GM20431 (cell line): ENCODE measurements around the gene FAM193A.
"Not testable (repeated sequence)": the region's sequence is repeated elsewhere in the genome, so short reads cannot be mapped to it uniquely, and the experiment has no call there.

Experiments used
- in situ Hi-C: fragments of 300-500 bp; cut with MseI, MboI; formaldehyde crosslinking; loops from one replicate; pipeline ENCODE4 v1.15.0; 2020; ENCODE audit warnings: low sequenced_read_pairs; ENCODE audit not compliant: unreplicated experiment

The FAM193A gene

GRCh38 chr4:2536193-2537010, at the start of gene FAM193A:
FAM193A (plus strand) TSS chr4:2536647; CDS start chr4:2536916, 269 bp downstream.
- in situ Hi-C loops = no loop called here

- in situ Hi-C loops = no loop called here
These were observed 49.5 kb upstream of the FAM193A start for GRCh38 chr4:2486981-2487380.

GRCh38 chr4:2487632-2488031, 48.8 kb upstream of the FAM193A start:
- in situ Hi-C loops = no loop called here

- in situ Hi-C loops = no loop called here
These were observed 47.2 kb upstream of the FAM193A start for GRCh38 chr4:2489081-2489805.

GRCh38 chr4:2489841-2490552, 46.5 kb upstream of the FAM193A start:
- in situ Hi-C loops = no loop called here

- in situ Hi-C loops = no loop called here
These were observed 43.5 kb upstream of the FAM193A start for GRCh38 chr4:2492970-2493369.

- in situ Hi-C loops = no loop called here
These were observed 41.5 kb upstream of the FAM193A start for GRCh38 chr4:2494992-2495391.

GRCh38 chr4:2497324-2497723, 39.1 kb upstream of the FAM193A start:
- in situ Hi-C loops = no loop called here

- in situ Hi-C loops = no loop called here
These were observed 38.5 kb upstream of the FAM193A start for GRCh38 chr4:2497931-2498330.

- in situ Hi-C loops = no loop called here
These were observed 35.9 kb upstream of the FAM193A start for GRCh38 chr4:2500547-2500946.

- in situ Hi-C loops = no loop called here
These were observed 35.3 kb upstream of the FAM193A start for GRCh38 chr4:2501034-2501594.

- in situ Hi-C loops = no loop called here
These were observed 32.6 kb upstream of the FAM193A start for GRCh38 chr4:2503809-2504208.

- in situ Hi-C loops = no loop called here
These were observed 29.2 kb upstream of the FAM193A start for GRCh38 chr4:2507259-2507658.

- in situ Hi-C loops = no loop called here
These were observed 28.6 kb upstream of the FAM193A start for GRCh38 chr4:2507855-2508254.

- in situ Hi-C loops = no loop called here
These were observed 25.8 kb upstream of the FAM193A start for GRCh38 chr4:2510351-2511259.

- in situ Hi-C loops = no loop called here
These were observed 24.8 kb upstream of the FAM193A start for GRCh38 chr4:2511645-2512131.

- in situ Hi-C loops = no loop called here
These were observed 23.9 kb upstream of the FAM193A start for GRCh38 chr4:2512396-2513135.

- in situ Hi-C loops = not testable (repeated sequence)
These were observed 22.3 kb upstream of the FAM193A start for GRCh38 chr4:2514193-2514592.

GRCh38 chr4:2514944-2515343, 21.5 kb upstream of the FAM193A start:
- in situ Hi-C loops = not testable (repeated sequence)
